Measurements from ENCODE around the gene PRR7. TPM values are rescaled to one million over a fixed set of nuclear protein-coding genes. Genes with fewer than 3 reads are reported as not detected.

Gene PRR7
- total RNA-seq, 4 donors from 2014 or later = 1.4 to 4.7 (median 4.2) TPM

GRCh38 chr5:177450667-177451424 lies 4.2 kb downstream of the PRR7 start:
- Histone ChIP-seq H3K4me3 (replicated peaks in 1 of 3) (no peak overlapping the region), H3K9me3 (no peaks in the 10 kb centered on the region), H3K27ac (no peak overlapping the region), H3K27me3 (no peaks in the 10 kb centered on the region), H3K36me3 (no peaks in the 10 kb centered on the region), H3K4me1 (peaks cover 23 to 29% of the 10 kb centered on the region in 2 donors)
- 84 to 96% methylated on average over 9 of the region's 10 CpGs for WGBS, 2 donors
- intact Hi-C loops (cut with DNase I) = loop anchor here (5.0 kb wide), 1 partner anchor 49 kb away; the partner anchor contains the start of gene PFN3
- no peak for DNase-seq
- TF ChIP-seq CTCF (IDR thresholded peaks at IDR 0.05) (no peak), POLR2A (IDR thresholded peaks at IDR 0.05) (no peak)

- TF ChIP-seq CTCF (IDR thresholded peaks at IDR 0.05) = no peak
- no peak for TF ChIP-seq POLR2A (IDR thresholded peaks at IDR 0.05)
- no peak overlapping the region for H3K27ac ChIP-seq
Observed at GRCh38 chr5:177452688-177453638, 6.3 kb downstream of the PRR7 start.

GRCh38 chr5:177453852-177454396 lies 7.3 kb downstream of the PRR7 start:
- Histone ChIP-seq H3K4me3 (replicated peaks in 1 of 3) (peak overlapping the region in 1 of 3 donors; percentile 71), H3K27me3 (no peaks in the 10 kb centered on the region), H3K27ac (no peak overlapping the region), H3K9me3 (no peaks in the 10 kb centered on the region), H3K36me3 (peaks cover 11 to 13% of the 10 kb centered on the region in 2 donors), H3K4me1 (peaks cover 10 to 15% of the 10 kb centered on the region in 2 donors)
- peak; percentile 25 to 48 for DNase-seq
- no peak for TF ChIP-seq POLR2A (IDR thresholded peaks at IDR 0.05)
- no peak for TF ChIP-seq CTCF (IDR thresholded peaks at IDR 0.05)
- intact Hi-C loops (cut with DNase I) = loop anchor here (5.0 kb wide), 1 partner anchor 52 kb away; the partner anchor contains the start of gene PFN3
- WGBS, 2 donors = 13 to 22% methylated on average over 8 to 22 of the region's 31 CpGs

More at GRCh38 chr5:177452688-177453638, 6.3 kb downstream of the PRR7 start:
- H3K36me3 ChIP-seq = peaks cover 2 to 4% of the 10 kb centered on the region in 2 donors
- DNase-seq = no peak
- no peaks in the 10 kb centered on the region for H3K9me3 ChIP-seq
- no peaks in the 10 kb centered on the region for H3K27me3 ChIP-seq
- 89 to 91% methylated on average over 11 to 16 of the region's 17 CpGs for WGBS, 2 donors
- intact Hi-C loops (cut with DNase I) = loop anchor here (5.0 kb wide), 1 partner anchor 51 kb away; the partner anchor contains the start of gene PFN3
- peaks cover 10 to 18% of the 10 kb centered on the region in 2 donors for H3K4me1 ChIP-seq
- H3K4me3 ChIP-seq (replicated peaks in 1 of 3) = no peak overlapping the region

GRCh38 chr5:177454397-177455035 lies 7.9 kb downstream of the PRR7 start:
- peak overlapping the region; percentile 58 to 71 (median 62) for H3K4me3 ChIP-seq (replicated peaks in 1 of 3)
- WGBS, 2 donors = 0% methylated on average over 3 of the region's 84 CpGs; no CpG with 5 or more reads in 1 of the 2 donors
- H3K9me3 ChIP-seq = no peaks in the 10 kb centered on the region
- peak; percentile 92 for DNase-seq
- H3K36me3 ChIP-seq = peaks cover 12 to 14% of the 10 kb centered on the region in 2 donors
- H3K27ac ChIP-seq = peak overlapping the region in 2 of 3 donors; percentile 38 to 72
- intact Hi-C loops (cut with DNase I) = loop anchor here (5.0 kb wide), 3 partner anchors 52 to 137 kb away; partner anchors contain the start of gene PFN3
- TF ChIP-seq CTCF (IDR thresholded peaks at IDR 0.05) (peak; percentile 58 to 97 (median 93)), POLR2A (IDR thresholded peaks at IDR 0.05) (no peak)
- H3K27me3 ChIP-seq = no peaks in the 10 kb centered on the region
- peaks cover 10 to 15% of the 10 kb centered on the region in 2 donors for H3K4me1 ChIP-seq

Data from thyroid gland (tissue), 4 donors.